Tibial nerve (tissue), 4 donors: Measurements from ENCODE around the gene ANO1.

Source experiments
- CTCF ChIP-seq, 5 experiments: fragments of 200-600 bp in 3 of 5; fragments of 450-650 bp in 2 of 5; sonication (generic) in 3 of 5; IDR thresholded peaks; one replicate each; pipeline ENCODE4 v1.5.1; 2016 to 2019; ENCODE audit warnings: antibody characterized with exemption in 5 of 5, mild to moderate bottlenecking in 3 of 5, moderate library complexity in 2 of 5
- EP300 ChIP-seq, 2 donors: sonication (generic); formaldehyde crosslinking; IDR thresholded peaks; one replicate each; pipeline ENCODE4 v1.6.1; 2017; ENCODE audit warnings: antibody characterized with exemption in 2 of 2, mild to moderate bottlenecking in 1 of 2
- POLR2A ChIP-seq, 2 donors: fragments of 450-650 bp; IDR thresholded peaks; one replicate each; pipeline ENCODE4 v1.6.1; 2017; ENCODE audit warnings: antibody characterized with exemption in 2 of 2, mild to moderate bottlenecking in 2 of 2, moderate library complexity in 2 of 2

GRCh38 chr11:70063555-70063954 is 14.6 kb upstream of the ANO1 start:
- TF ChIP-seq CTCF (IDR thresholded peaks at IDR 0.05): no peak
- no peak for TF ChIP-seq POLR2A (IDR thresholded peaks at IDR 0.05)
- TF ChIP-seq EP300 (IDR thresholded peaks at IDR 0.05): no peak
